ENCODE data around the gene JADE2.

GRCh38 chr5:134554319-134555222 is 29.1 kb downstream of the JADE2 start:
- no peak for TF ChIP-seq EP300 (IDR thresholded peaks at IDR 0.05)
- no peak for TF ChIP-seq CTCF (IDR thresholded peaks at IDR 0.05)
- TF ChIP-seq POLR2A (IDR thresholded peaks at IDR 0.05): no peak

All from stomach (tissue), 4 donors.